HG02840 (cell line): ENCODE data around the gene NUBPL.
"Not testable (repeated sequence)": the region's sequence is repeated elsewhere in the genome, so short reads cannot be mapped to it uniquely, and the experiment has no call there.

Experiments used
- ATAC-seq: cut with Tn5 transposase; IDR thresholded peaks from one replicate; pipeline ENCODE4 v1.9.1; 2021; ENCODE audit warnings: mild to moderate bottlenecking, moderate library complexity, moderate number of reproducible peaks; ENCODE audit not compliant: unreplicated experiment, low FRiP score

The NUBPL gene

GRCh38 chr14:31576949-31577348, 15.7 kb downstream of the NUBPL start:
- no peak for ATAC-seq

DNA sequence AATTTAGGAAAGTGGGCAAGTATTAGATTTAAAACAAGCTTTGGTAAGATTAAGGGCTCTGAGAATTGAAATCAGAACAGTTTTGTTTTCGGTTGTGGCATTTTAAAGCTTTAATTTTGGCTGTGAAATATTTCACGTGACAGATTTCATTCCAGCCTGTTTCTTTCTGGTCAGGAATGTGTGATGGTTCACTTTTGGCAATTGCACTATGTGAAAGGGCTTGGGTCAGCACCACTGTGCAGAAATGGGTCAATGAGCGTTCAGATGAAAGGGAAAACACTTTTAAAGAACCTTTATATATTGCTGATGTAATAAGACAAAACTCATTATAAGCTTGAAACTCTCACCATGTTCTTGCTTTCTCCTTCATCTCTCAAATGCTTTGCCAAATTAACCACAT, 17.1 kb downstream of the NUBPL start:
- ATAC-seq = no peak

- no peak for ATAC-seq
Observed at GRCh38 chr14:31578792-31579501, 17.7 kb downstream of the NUBPL start.

DNA sequence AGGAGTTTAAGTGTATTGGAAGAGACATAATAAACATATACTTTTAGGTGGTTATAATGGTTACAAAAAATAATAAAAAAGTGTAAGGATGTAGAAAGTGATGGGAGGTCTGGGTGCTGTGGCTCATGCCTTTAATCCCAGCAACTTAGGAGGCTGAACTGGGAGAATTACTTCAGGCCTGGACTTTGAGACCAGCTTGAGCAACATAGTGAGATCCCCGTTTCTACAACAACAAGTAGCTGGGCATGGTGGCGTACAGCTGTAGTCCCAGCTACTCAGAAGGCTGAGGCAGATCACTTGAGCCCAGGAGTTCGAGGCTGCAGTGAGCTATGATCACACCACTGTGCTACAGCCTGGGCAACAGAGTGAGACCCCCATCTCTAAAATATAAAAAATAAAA, 19.0 kb downstream of the NUBPL start:
- no peak for ATAC-seq

DNA sequence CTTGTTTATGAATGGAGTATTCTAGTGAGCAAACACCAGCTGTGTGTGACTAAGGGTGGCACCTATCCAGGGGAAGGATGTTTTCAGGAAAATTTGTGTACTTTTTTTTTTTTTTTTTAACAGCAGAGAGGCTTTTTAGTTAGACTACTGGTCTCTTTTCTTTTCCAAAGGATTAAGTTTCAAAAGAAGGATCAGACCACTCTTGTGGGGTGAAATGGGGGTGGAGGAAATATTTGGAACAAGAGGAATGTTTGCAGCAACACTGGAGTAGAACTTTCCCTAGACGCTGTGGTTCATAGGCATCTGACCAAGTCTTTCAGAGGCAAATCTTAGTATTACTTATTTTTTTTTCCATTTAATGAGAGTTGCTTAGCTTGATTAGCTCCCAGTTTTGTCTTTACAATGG, 21.1 kb downstream of the NUBPL start:
- ATAC-seq = no peak

GRCh38 chr14:31582836-31583452, 21.7 kb downstream of the NUBPL start:
- ATAC-seq = no peak

DNA sequence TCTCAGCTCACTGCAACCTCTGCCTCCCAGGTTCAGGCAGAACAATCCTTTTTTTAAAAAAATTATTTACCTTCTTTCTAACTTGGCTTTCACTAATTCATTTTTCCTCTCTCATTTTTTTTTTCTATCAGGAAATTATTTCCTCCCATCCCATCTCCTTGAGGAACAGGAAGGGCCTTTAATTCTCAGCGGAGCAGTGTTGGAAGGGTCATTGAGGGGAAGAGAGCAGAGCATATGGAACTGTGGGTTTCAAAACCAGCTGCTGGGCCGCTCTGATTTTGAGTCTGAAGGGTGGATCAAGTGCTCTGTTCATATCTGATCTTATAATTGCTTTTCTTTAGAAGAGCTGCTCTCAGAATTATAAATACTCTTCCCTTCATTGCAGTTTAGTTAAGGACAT, 29.0 kb downstream of the NUBPL start:
- ATAC-seq = no peak

- ATAC-seq = no peak
Observed at GRCh38 chr14:31592122-31592521, 30.9 kb downstream of the NUBPL start.

GRCh38 chr14:31592631-31593030, 31.4 kb downstream of the NUBPL start:
- ATAC-seq = no peak

DNA sequence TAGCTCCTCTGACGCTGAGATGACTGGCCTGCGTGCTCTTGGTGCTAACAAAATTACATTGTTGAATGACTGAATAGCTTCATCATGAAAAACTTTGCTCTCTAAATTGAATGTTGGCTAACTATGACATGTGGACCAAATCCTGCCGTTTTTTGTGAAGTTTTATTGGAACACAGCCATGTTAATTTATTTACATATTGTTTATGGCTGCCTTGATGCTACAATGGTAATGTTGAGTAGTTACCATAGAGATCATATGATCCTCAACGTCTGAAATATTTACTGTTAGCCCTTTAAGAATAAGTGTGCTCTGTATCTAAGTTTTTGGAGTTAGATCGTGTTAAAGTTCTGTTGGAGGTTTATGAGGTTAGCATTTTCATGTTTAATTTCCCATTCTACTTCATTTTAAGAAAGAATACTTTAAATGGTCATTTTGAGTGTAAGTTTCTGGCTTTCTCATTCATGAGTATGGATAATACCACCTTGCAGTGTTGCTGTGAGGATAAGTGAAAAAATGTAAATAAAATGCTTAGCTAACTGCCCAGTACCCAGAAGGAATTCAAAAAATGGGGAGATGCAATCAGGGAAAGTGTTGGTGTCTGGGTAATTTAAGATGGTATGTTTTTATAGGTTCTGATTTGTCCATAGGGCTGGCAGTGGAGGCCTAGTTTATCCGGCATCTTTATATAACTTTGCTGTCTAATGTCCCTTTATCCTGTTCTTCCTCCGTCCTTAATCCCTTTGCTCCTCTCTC, 35.3 kb downstream of the NUBPL start:
- no peak for ATAC-seq

DNA sequence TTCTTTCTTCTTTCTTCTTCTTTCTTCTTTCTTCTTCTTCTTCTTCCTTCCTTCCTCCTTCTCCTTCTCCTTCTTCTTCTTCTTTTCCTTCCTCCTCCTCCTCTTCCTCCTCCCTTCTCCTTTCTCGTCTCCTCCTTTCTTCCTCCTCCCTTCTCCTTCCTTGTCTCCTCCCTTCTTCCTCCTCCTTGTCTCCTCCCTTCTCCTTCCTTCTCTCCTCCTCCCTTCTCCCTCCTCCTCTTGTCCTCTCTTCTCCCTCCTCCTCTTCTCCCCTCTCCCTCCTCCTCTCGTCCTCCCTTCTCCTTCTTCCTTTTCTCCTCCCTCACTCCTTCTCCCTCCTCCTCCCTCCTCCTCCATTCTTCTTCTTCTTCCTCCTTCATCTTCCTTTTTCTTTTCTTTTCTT, 44.5 kb downstream of the NUBPL start:
- no peak for ATAC-seq

DNA sequence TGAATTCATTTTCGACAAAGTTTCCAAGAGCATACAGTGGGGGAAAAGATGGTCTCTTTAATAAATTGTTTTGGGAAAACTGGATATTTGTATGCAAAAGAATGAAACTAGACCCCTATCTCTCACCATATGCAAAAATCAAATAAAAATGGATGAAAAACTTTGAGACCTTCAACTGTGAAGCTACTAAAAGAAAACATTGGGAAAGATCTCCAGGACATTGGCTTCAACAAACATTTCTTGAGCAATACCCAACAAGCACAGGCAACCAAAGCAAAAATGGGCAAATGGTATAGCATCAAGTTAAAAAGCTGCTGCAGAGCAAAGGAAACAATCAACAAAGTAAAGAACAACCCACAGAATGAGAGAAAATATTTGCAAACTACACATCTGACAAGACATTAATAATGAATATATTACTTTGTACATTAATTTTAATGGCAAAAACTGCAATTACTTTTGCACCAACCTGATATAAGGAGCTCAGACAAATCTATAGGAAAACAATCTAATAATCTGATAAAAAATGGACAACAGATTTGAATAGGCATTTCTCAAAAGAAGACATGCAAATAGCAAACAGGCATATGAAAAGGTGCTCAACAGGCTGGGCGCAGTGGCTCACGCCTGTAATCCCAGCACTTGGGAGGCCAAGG, 50.7 kb downstream of the NUBPL start:
- ATAC-seq = no peak

GRCh38 chr14:31613188-31613587, 52.0 kb downstream of the NUBPL start:
- ATAC-seq = no peak

GRCh38 chr14:31618884-31619283, 57.7 kb downstream of the NUBPL start:
- not testable (repeated sequence) for ATAC-seq

GRCh38 chr14:31619440-31619839, 58.2 kb downstream of the NUBPL start:
- no peak for ATAC-seq

- ATAC-seq = not testable (repeated sequence)
Observed at GRCh38 chr14:31620898-31621297, 59.7 kb downstream of the NUBPL start.

- no peak for ATAC-seq
Observed at GRCh38 chr14:31622060-31622459, 60.9 kb downstream of the NUBPL start.

DNA sequence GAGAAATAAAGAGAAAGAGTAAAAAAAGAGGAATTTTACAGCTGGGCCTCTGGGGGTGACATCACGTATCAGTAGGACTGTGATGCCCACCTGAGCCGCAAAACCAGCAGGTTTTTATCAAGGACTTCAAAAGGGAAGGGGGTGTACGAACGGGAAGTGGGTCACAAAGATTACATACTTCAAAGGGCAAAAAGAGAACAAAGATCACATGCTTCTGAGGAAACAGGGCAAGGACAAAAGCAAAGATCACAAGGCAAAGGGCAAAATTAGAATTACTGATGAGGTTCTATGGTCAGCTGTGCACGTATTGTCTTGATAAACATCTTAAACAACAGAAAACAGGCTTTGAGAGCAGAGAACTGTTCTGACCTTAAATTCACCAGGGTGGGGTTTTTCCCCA, 91.7 kb downstream of the NUBPL start:
- ATAC-seq = not testable (repeated sequence)

DNA sequence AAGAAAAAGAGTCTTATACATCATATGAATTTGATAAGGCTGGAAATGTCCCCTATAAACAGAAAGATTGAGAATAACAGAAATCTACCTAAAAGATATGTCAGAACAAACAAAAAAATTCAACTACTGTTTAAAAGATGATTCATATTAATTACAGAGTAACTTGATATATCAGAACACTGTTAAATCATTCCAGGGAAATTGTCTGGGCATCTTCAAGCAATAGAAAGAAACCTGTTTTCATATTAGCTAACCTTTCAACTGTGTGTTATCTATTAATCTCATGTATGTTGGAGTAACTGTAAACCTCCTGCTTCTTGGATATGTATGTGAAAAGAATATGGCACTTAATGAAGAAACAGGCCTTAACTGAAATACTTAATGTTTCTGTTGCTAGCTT, 96.7 kb downstream of the NUBPL start:
- no peak for ATAC-seq

DNA sequence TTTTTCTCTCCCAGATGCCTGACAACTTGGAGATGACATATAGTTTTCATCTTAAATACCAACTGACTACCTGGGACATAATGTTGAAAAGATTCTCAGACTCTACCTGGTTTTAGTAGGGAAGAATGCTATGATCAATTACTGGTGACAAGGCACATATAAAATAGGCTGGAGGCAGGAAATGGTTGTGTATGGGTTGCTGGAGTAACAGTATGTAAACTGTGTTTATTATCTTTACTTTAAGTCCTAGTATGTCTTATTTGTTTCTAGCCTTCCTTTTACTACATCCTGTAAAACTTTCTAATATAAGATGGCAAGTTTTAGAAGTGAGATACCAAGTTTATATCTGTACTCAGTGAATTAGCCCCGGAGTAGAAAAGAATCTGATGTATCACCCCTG, 98.1 kb downstream of the NUBPL start:
- ATAC-seq = no peak

- ATAC-seq = no peak
Observed at GRCh38 chr14:31660191-31660590, 99.0 kb downstream of the NUBPL start.
